K562 (cell line): ENCODE results near the gene GDF15. TPM values are rescaled to one million over a fixed set of nuclear protein-coding genes. Genes with fewer than 3 reads are reported as not detected.

Experiments used
- ARID3A ChIP-seq: IDR thresholded peaks from 2 replicates; pipeline ENCODE4 v1.6.1; 2012; ENCODE audit warnings: low read depth, low read length, improper control_type of control experiment, borderline replicate concordance
- CHD1 ChIP-seq: fragments of 200-600 bp; sonication (generic); IDR thresholded peaks from one replicate; pipeline ENCODE4 v1.6.1; 2012; ENCODE audit warnings: mild to moderate bottlenecking, moderate library complexity, low read length, inconsistent platforms
- FOXJ3 ChIP-seq: sonication (generic); formaldehyde crosslinking; IDR thresholded peaks from 2 replicates; pipeline ENCODE4 v1.4.0; 2020; ENCODE audit warnings: mild to moderate bottlenecking, missing genetic modification reagents
- JUNB ChIP-seq: fragments of 450-650 bp; formaldehyde crosslinking; conservative IDR thresholded peaks from 2 replicates; pipeline ENCODE4 v1.4.0; 2020; ENCODE audit warnings: mild to moderate bottlenecking
- MBD1 ChIP-seq: fragments of 250-450 bp; sonication (Bioruptor Pico); IDR thresholded peaks from 2 replicates; pipeline ENCODE4 v1.8.0; 2022; ENCODE audit warnings: inconsistent platforms
- MEF2A ChIP-seq: IDR thresholded peaks from 2 replicates; pipeline ENCODE4 v1.6.1; 2011; ENCODE audit warnings: low read depth, mild to moderate bottlenecking, low read length, moderate library complexity; ENCODE audit not compliant: control insufficient read depth
- MXI1 ChIP-seq: IDR thresholded peaks from 2 replicates; pipeline ENCODE4 v1.6.1; 2011; ENCODE audit warnings: low read depth, mild to moderate bottlenecking, improper control_type of control experiment, low read length
- PATZ1 ChIP-seq: fragments of 250-450 bp; sonication (Bioruptor Pico); IDR thresholded peaks from 2 replicates; pipeline ENCODE4 v1.5.0; 2020; ENCODE audit warnings: mild to moderate bottlenecking, borderline replicate concordance
- PHF20 ChIP-seq: fragments of 450-650 bp; IDR thresholded peaks from 2 replicates; pipeline ENCODE4 v1.6.1; 2018; ENCODE audit not compliant: partially characterized antibody
- PHF21A ChIP-seq: fragments of 450-650 bp; IDR thresholded peaks from 2 replicates; pipeline ENCODE4 v1.6.1; 2017; ENCODE audit warnings: low read depth, borderline replicate concordance
- PKNOX1 ChIP-seq: fragments of 450-650 bp; IDR thresholded peaks from 2 replicates; pipeline ENCODE4 v1.6.1; 2016
- PPARD ChIP-seq: fragments of 250-450 bp; sonication (Bioruptor Pico); IDR thresholded peaks from 2 replicates; pipeline ENCODE4 v1.8.0; 2022; ENCODE audit warnings: inconsistent platforms, mild to moderate bottlenecking, moderate library complexity
- SMAD1 ChIP-seq: fragments of 150-350 bp; IDR thresholded peaks from 2 replicates; pipeline ENCODE4 v1.6.1; 2014; ENCODE audit warnings: low read length, low read depth; ENCODE audit not compliant: partially characterized antibody
- ZNF146 ChIP-seq: IDR thresholded peaks from one replicate; pipeline ENCODE4 v1.6.1; 2018; ENCODE audit warnings: missing compliant biosample characterization; ENCODE audit not compliant: unreplicated experiment
- ZNF449 ChIP-seq: fragments of 250-450 bp; sonication (Bioruptor Pico); IDR thresholded peaks from 2 replicates; pipeline ENCODE4 v1.8.0; 2022; ENCODE audit warnings: moderate library complexity, mild to moderate bottlenecking, inconsistent platforms
- ZNF518B ChIP-seq: fragments of 250-450 bp; sonication (Bioruptor Pico); IDR thresholded peaks from 2 replicates; pipeline ENCODE4 v1.5.0; 2021; ENCODE audit warnings: mild to moderate bottlenecking, moderate library complexity
- polyA plus RNA-seq, 8 experiments: library from polyadenylated mRNA; depleted of rRNA in 4 of 8; stranded (reverse) in 5 of 8; unstranded in 3 of 8; fragments of >200 nt; fragmentation: Nextera tagmentation in 2 of 8; fragmentation: Illumina TruSeq in 1 of 8; extraction: Ambion mirVana in 2 of 8; extraction: Trizol in 1 of 8; gene quantifications; 2 replicates each; pipeline versions ENCODE4 v1.2.1 to v1.2.3, GENCODE V29; 2011 to 2014; ENCODE audit warnings: inconsistent platforms in 1 of 8, missing spikeins in 1 of 8
- total RNA-seq, 7 experiments: library from RNA; depleted of rRNA in 6 of 7; stranded (reverse); fragments of >200 nt in 6 of 7; fragmentation: Illumina TruSeq in 2 of 7; extraction: Trizol in 2 of 7; gene quantifications; 2 replicates each; pipeline versions ENCODE4 v1.2.1 to v1.2.3, GENCODE V29; 2011 to 2021; ENCODE audit warnings: low replicate concordance in 1 of 7

Gene GDF15
- total and polyA plus RNA-seq, 9 of the 15 experiments (the other 6 are each of a cell fraction or from before 2014, with no cell fraction given), result 2.3 to 82.4 (median 12.5) TPM

- TF ChIP-seq MBD1 (CRISPR knock-in tag), result no peak
- TF ChIP-seq SMAD1, result no peak
- no peak for TF ChIP-seq PATZ1
- no peak for TF ChIP-seq CHD1
- TF ChIP-seq PHF20, result no peak
- TF ChIP-seq MEF2A, result no peak
- no peak for TF ChIP-seq ZNF518B (CRISPR knock-in tag)
- no peak for TF ChIP-seq ZNF146 (CRISPR knock-in tag)
- TF ChIP-seq FOXJ3, result no peak
- no peak for TF ChIP-seq PKNOX1
- no peak for TF ChIP-seq MXI1
- no peak for TF ChIP-seq PHF21A
- no peak for TF ChIP-seq JUNB
- TF ChIP-seq ZNF449 (CRISPR knock-in tag), result peak; percentile 86; the same call in 1 of the 2 replicates
- TF ChIP-seq PPARD (CRISPR knock-in tag), result no peak
- no peak for TF ChIP-seq ARID3A
Observed at GRCh38 chr19:18401580-18402112, 15.7 kb downstream of the GDF15 start (continued).
